ENCODE data around the gene PDXP. TPM values are rescaled to one million over a fixed set of nuclear protein-coding genes. Genes with fewer than 3 reads are reported as not detected.
"Not testable (repeated sequence)": the region's sequence is repeated elsewhere in the genome, so short reads cannot be mapped to it uniquely, and the experiment has no call there.

The PDXP gene
- total and polyA plus RNA-seq, 4 donors: 23.4 to 42.2 (median 28.5) TPM

DNA sequence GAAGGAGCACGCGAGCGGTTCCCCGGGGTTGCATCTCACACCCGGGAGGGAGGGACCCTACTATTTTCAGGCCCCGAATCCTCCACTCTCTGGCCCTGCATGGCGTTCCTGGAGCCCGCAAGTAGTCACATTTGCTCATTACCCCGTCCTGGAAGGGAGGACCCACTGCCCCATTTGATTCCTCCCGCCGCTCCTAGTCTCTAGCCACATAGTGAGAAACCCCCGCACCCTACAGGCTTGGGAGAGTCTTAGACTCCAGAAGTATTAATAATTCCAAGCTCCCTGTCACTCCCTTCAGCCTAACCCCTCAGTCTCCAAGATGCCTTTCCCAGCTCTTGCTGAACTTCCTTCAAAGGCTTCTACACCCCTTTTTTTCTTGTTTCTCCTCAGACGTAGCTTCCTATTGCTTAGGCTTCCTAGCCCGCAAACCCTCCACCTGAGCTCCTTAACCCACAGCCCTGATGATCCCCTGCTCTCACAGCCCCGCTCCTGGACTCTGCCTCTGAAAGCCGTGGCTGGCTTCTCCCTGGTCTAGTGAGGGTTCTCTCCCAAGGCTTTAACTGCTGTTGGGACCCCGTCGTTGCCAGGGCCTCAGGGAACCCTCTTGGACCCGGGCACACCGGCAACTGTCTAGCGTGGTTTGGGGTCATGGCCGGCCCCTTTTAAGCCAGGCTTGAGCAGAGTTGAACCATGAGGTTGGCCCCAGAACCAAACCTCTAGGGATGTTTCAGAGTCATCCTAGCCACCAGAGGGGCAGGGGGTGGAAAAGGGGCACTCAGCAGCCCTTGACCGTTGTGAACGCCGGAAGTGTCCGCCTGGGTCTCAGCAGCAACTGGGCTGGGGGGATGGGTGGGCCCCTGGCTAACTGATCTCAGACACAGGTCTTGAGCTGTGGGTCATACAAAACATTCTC is 49.0 kb upstream of the PDXP start:
- TF ChIP-seq SP1 (IDR thresholded peaks at IDR 0.05) (no peak), TAF1 (conservative IDR thresholded peaks at IDR 0.05) (no peak), JUND (IDR thresholded peaks at IDR 0.05) (no peak), GABPA (IDR thresholded peaks at IDR 0.05 in 1 of 2, conservative IDR thresholded peaks at IDR 0.05 in 1 of 2) (no peak), NR2F2 (IDR thresholded peaks at IDR 0.05) (no peak), RXRA (IDR thresholded peaks at IDR 0.05) (no peak), FOXA2 (IDR thresholded peaks at IDR 0.05) (no peak), EGR1 (IDR thresholded peaks at IDR 0.05; ENCODE audit: low read depth in 2 of 2) (no peak), YY1 (IDR thresholded peaks at IDR 0.05) (no peak), RAD21 (IDR thresholded peaks at IDR 0.05) (no peak), HNF4G (IDR thresholded peaks at IDR 0.05) (no peak), FOXA1 (IDR thresholded peaks at IDR 0.05) (no peak), HNF4A (conservative IDR thresholded peaks at IDR 0.05) (no peak)
- TF ChIP-seq, protein P1, sequence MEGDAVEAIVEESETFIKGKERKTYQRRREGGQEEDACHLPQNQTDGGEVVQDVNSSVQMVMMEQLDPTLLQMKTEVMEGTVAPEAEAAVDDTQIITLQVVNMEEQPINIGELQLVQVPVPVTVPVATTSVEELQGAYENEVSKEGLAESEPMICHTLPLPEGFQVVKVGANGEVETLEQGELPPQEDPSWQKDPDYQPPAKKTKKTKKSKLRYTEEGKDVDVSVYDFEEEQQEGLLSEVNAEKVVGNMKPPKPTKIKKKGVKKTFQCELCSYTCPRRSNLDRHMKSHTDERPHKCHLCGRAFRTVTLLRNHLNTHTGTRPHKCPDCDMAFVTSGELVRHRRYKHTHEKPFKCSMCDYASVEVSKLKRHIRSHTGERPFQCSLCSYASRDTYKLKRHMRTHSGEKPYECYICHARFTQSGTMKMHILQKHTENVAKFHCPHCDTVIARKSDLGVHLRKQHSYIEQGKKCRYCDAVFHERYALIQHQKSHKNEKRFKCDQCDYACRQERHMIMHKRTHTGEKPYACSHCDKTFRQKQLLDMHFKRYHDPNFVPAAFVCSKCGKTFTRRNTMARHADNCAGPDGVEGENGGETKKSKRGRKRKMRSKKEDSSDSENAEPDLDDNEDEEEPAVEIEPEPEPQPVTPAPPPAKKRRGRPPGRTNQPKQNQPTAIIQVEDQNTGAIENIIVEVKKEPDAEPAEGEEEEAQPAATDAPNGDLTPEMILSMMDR (IDR thresholded peaks at IDR 0.05; ENCODE audit: low read depth, low read length, missing input control): no peak
- TF ChIP-seq, protein P2, sequence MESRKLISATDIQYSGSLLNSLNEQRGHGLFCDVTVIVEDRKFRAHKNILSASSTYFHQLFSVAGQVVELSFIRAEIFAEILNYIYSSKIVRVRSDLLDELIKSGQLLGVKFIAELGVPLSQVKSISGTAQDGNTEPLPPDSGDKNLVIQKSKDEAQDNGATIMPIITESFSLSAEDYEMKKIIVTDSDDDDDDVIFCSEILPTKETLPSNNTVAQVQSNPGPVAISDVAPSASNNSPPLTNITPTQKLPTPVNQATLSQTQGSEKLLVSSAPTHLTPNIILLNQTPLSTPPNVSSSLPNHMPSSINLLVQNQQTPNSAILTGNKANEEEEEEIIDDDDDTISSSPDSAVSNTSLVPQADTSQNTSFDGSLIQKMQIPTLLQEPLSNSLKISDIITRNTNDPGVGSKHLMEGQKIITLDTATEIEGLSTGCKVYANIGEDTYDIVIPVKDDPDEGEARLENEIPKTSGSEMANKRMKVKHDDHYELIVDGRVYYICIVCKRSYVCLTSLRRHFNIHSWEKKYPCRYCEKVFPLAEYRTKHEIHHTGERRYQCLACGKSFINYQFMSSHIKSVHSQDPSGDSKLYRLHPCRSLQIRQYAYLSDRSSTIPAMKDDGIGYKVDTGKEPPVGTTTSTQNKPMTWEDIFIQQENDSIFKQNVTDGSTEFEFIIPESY (IDR thresholded peaks at IDR 0.05): no peak
- TF ChIP-seq, protein P3, sequence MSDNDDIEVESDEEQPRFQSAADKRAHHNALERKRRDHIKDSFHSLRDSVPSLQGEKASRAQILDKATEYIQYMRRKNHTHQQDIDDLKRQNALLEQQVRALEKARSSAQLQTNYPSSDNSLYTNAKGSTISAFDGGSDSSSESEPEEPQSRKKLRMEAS (IDR thresholded peaks at IDR 0.05): no peak
- TF ChIP-seq, protein P4, sequence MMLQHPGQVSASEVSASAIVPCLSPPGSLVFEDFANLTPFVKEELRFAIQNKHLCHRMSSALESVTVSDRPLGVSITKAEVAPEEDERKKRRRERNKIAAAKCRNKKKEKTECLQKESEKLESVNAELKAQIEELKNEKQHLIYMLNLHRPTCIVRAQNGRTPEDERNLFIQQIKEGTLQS (IDR thresholded peaks at IDR 0.05): no peak
- TF ChIP-seq, protein P5, sequence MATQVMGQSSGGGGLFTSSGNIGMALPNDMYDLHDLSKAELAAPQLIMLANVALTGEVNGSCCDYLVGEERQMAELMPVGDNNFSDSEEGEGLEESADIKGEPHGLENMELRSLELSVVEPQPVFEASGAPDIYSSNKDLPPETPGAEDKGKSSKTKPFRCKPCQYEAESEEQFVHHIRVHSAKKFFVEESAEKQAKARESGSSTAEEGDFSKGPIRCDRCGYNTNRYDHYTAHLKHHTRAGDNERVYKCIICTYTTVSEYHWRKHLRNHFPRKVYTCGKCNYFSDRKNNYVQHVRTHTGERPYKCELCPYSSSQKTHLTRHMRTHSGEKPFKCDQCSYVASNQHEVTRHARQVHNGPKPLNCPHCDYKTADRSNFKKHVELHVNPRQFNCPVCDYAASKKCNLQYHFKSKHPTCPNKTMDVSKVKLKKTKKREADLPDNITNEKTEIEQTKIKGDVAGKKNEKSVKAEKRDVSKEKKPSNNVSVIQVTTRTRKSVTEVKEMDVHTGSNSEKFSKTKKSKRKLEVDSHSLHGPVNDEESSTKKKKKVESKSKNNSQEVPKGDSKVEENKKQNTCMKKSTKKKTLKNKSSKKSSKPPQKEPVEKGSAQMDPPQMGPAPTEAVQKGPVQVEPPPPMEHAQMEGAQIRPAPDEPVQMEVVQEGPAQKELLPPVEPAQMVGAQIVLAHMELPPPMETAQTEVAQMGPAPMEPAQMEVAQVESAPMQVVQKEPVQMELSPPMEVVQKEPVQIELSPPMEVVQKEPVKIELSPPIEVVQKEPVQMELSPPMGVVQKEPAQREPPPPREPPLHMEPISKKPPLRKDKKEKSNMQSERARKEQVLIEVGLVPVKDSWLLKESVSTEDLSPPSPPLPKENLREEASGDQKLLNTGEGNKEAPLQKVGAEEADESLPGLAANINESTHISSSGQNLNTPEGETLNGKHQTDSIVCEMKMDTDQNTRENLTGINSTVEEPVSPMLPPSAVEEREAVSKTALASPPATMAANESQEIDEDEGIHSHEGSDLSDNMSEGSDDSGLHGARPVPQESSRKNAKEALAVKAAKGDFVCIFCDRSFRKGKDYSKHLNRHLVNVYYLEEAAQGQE (IDR thresholded peaks at IDR 0.05): no peak
- peak overlapping the region; percentile 91 to 94 for H3K9ac ChIP-seq (ENCODE audit: low read depth in 1 of 2, low read length in 2 of 2)
- peaks cover 0 to 6% (median under 1%) of the 10 kb centered on the region in 4 donors for H3K36me3 ChIP-seq (ENCODE audit: control insufficient read depth in 4 of 4, insufficient read depth in 3 of 4, low read depth in 1 of 4, low read length in 3 of 4)
- H3K27ac ChIP-seq (ENCODE audit: low read depth in 1 of 2, low read length in 2 of 2): peak overlapping the region; percentile 86
- DNase-seq (ENCODE audit: low spot score): no peak
- H3K9me3 ChIP-seq (ENCODE audit: control insufficient read depth in 4 of 4, low read length in 3 of 4): no peaks in the 10 kb centered on the region
- 13% methylated on average over 26 of the region's 26 CpGs for WGBS
- H3K4me3 ChIP-seq (ENCODE audit: low read depth in 1 of 3, low read length in 3 of 3): peak overlapping the region; percentile 66 to 97 (median 68)
- no peaks in the 10 kb centered on the region for H3K27me3 ChIP-seq (ENCODE audit: control insufficient read depth in 4 of 4, insufficient read depth in 4 of 4, low read length in 3 of 4)
- H3K4me1 ChIP-seq (ENCODE audit: control insufficient read depth in 4 of 4, insufficient read depth in 4 of 4, low read length in 3 of 4): peaks cover 4 to 44% (median 25%) of the 10 kb centered on the region in 4 donors

DNA sequence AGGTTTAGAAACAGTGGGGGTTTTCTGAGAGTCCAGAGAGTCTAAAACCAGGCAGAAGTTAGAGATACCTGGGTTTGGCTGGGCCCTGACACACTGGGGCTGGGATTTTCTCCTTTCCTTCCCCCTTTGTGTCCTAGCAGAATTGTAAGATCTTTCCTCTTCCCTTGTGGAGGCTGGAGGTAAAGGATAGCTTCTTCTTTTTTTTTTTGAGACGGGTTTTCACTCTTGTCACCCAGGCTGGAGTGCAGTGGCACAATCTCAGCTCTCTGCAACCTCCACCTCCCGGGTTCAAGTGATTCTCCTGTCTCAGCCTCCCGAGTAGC is 48.4 kb upstream of the PDXP start:
- 77% methylated on average over 3 of the region's 3 CpGs for WGBS
- peak overlapping the region in 1 of 2 donors; percentile 86 for H3K27ac ChIP-seq (ENCODE audit: low read depth in 1 of 2, low read length in 2 of 2)
- not testable (repeated sequence) for H3K9me3 ChIP-seq (ENCODE audit: control insufficient read depth in 4 of 4, low read length in 3 of 4); H3K36me3 ChIP-seq (ENCODE audit: control insufficient read depth in 4 of 4, insufficient read depth in 3 of 4, low read depth in 1 of 4, low read length in 3 of 4); H3K4me3 ChIP-seq (ENCODE audit: low read depth in 1 of 3, low read length in 3 of 3); H3K27me3 ChIP-seq (ENCODE audit: control insufficient read depth in 4 of 4, insufficient read depth in 4 of 4, low read length in 3 of 4); DNase-seq (ENCODE audit: low spot score)
- H3K9ac ChIP-seq (ENCODE audit: low read depth in 1 of 2, low read length in 2 of 2): peak overlapping the region; percentile 91 to 94
- peaks cover 4 to 44% (median 25%) of the 10 kb centered on the region in 4 donors for H3K4me1 ChIP-seq (ENCODE audit: control insufficient read depth in 4 of 4, insufficient read depth in 4 of 4, low read length in 3 of 4)

All from liver (tissue), 9 donors.